ENCODE results near the gene NISCH. TPM values are rescaled to one million over a fixed set of nuclear protein-coding genes. Genes with fewer than 3 reads are reported as not detected.

NISCH gene
- total and polyA plus RNA-seq, 2 experiments from 2014 or later = 18.4 to 76.4 TPM

DNA sequence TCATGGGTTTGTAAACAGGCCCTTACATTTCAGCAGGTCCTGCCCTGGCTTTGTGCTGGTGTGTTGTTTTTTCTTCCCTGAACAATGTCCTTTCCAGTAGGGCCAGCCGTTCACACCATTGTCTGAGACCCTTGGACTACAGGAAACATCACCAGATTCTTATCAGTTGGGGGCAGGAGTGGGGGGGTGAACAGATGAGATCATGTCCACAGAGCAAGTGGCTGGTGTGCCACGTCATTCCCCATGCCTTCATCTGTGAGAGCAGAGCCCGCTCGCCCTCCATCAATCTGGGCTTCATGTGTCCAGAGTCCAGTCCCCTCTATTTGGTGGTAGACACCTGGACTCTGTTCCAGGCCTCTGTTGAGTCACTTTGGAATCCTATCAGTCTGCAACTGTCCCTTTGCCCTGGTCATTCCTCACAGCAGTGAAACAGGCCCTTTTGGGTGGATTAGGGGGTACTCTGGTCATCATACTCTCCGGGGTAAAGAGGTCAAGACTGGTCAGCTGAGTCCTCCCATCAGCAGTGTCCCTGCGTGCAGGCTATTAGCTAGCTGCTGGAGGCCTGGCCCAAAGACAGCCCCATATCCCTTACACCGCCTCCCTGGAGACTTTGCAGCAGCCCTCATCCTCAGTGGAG lies 25.5 kb upstream of the NISCH start:
- H3K27me3 ChIP-seq (ENCODE audit: insufficient read depth) = no peaks in the 10 kb centered on the region
- H3K27ac Mint-ChIP-seq = no peak overlapping the region
- peaks cover 3% of the 10 kb centered on the region for H3K27me3 Mint-ChIP-seq (ENCODE audit: insufficient read depth, low read depth, poor library complexity)
- TF ChIP-seq POLR2AphosphoS5 (IDR thresholded peaks at IDR 0.05; ENCODE audit: low read depth) (no peak), ZNF331 (CRISPR knock-in tag; IDR thresholded peaks at IDR 0.05; ENCODE audit: low read depth) (no peak), EZH2 (IDR thresholded peaks at IDR 0.05; ENCODE audit: low read depth, unreplicated experiment) (no peak), EZH2phosphoT487 (IDR thresholded peaks at IDR 0.05; ENCODE audit: unreplicated experiment) (no peak), STAT1 (IDR thresholded peaks at IDR 0.05; ENCODE audit: unreplicated experiment) (no peak), CREB1 (CRISPR knock-in tag; IDR thresholded peaks at IDR 0.05; ENCODE audit: low read depth) (no peak), ZNF114 (CRISPR knock-in tag; IDR thresholded peaks at IDR 0.05) (no peak)
- TF ChIP-seq, protein P1, sequence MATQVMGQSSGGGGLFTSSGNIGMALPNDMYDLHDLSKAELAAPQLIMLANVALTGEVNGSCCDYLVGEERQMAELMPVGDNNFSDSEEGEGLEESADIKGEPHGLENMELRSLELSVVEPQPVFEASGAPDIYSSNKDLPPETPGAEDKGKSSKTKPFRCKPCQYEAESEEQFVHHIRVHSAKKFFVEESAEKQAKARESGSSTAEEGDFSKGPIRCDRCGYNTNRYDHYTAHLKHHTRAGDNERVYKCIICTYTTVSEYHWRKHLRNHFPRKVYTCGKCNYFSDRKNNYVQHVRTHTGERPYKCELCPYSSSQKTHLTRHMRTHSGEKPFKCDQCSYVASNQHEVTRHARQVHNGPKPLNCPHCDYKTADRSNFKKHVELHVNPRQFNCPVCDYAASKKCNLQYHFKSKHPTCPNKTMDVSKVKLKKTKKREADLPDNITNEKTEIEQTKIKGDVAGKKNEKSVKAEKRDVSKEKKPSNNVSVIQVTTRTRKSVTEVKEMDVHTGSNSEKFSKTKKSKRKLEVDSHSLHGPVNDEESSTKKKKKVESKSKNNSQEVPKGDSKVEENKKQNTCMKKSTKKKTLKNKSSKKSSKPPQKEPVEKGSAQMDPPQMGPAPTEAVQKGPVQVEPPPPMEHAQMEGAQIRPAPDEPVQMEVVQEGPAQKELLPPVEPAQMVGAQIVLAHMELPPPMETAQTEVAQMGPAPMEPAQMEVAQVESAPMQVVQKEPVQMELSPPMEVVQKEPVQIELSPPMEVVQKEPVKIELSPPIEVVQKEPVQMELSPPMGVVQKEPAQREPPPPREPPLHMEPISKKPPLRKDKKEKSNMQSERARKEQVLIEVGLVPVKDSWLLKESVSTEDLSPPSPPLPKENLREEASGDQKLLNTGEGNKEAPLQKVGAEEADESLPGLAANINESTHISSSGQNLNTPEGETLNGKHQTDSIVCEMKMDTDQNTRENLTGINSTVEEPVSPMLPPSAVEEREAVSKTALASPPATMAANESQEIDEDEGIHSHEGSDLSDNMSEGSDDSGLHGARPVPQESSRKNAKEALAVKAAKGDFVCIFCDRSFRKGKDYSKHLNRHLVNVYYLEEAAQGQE (IDR thresholded peaks at IDR 0.05; ENCODE audit: unreplicated experiment) = no peak
- TF ChIP-seq, protein P2, sequence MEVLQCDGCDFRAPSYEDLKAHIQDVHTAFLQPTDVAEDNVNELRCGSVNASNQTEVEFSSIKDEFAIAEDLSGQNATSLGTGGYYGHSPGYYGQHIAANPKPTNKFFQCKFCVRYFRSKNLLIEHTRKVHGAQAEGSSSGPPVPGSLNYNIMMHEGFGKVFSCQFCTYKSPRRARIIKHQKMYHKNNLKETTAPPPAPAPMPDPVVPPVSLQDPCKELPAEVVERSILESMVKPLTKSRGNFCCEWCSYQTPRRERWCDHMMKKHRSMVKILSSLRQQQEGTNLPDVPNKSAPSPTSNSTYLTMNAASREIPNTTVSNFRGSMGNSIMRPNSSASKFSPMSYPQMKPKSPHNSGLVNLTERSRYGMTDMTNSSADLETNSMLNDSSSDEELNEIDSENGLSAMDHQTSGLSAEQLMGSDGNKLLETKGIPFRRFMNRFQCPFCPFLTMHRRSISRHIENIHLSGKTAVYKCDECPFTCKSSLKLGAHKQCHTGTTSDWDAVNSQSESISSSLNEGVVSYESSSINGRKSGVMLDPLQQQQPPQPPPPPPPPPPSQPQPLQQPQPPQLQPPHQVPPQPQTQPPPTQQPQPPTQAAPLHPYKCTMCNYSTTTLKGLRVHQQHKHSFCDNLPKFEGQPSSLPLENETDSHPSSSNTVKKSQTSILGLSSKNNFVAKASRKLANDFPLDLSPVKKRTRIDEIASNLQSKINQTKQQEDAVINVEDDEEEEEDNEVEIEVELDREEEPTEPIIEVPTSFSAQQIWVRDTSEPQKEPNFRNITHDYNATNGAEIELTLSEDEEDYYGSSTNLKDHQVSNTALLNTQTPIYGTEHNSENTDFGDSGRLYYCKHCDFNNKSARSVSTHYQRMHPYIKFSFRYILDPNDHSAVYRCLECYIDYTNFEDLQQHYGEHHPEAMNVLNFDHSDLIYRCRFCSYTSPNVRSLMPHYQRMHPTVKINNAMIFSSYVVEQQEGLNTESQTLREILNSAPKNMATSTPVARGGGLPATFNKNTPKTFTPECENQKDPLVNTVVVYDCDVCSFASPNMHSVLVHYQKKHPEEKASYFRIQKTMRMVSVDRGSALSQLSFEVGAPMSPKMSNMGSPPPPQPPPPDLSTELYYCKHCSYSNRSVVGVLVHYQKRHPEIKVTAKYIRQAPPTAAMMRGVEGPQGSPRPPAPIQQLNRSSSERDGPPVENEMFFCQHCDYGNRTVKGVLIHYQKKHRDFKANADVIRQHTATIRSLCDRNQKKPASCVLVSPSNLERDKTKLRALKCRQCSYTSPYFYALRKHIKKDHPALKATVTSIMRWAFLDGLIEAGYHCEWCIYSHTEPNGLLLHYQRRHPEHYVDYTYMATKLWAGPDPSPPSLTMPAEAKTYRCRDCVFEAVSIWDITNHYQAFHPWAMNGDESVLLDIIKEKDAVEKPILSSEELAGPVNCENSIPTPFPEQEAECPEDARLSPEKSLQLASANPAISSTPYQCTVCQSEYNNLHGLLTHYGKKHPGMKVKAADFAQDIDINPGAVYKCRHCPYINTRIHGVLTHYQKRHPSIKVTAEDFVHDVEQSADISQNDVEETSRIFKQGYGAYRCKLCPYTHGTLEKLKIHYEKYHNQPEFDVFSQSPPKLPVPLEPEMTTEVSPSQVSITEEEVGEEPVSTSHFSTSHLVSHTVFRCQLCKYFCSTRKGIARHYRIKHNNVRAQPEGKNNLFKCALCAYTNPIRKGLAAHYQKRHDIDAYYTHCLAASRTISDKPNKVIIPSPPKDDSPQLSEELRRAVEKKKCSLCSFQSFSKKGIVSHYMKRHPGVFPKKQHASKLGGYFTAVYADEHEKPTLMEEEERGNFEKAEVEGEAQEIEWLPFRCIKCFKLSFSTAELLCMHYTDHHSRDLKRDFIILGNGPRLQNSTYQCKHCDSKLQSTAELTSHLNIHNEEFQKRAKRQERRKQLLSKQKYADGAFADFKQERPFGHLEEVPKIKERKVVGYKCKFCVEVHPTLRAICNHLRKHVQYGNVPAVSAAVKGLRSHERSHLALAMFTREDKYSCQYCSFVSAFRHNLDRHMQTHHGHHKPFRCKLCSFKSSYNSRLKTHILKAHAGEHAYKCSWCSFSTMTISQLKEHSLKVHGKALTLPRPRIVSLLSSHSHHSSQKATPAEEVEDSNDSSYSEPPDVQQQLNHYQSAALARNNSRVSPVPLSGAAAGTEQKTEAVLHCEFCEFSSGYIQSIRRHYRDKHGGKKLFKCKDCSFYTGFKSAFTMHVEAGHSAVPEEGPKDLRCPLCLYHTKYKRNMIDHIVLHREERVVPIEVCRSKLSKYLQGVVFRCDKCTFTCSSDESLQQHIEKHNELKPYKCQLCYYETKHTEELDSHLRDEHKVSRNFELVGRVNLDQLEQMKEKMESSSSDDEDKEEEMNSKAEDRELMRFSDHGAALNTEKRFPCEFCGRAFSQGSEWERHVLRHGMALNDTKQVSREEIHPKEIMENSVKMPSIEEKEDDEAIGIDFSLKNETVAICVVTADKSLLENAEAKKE (CRISPR knock-in tag; IDR thresholded peaks at IDR 0.05) = no peak
- TF ChIP-seq, protein P3, sequence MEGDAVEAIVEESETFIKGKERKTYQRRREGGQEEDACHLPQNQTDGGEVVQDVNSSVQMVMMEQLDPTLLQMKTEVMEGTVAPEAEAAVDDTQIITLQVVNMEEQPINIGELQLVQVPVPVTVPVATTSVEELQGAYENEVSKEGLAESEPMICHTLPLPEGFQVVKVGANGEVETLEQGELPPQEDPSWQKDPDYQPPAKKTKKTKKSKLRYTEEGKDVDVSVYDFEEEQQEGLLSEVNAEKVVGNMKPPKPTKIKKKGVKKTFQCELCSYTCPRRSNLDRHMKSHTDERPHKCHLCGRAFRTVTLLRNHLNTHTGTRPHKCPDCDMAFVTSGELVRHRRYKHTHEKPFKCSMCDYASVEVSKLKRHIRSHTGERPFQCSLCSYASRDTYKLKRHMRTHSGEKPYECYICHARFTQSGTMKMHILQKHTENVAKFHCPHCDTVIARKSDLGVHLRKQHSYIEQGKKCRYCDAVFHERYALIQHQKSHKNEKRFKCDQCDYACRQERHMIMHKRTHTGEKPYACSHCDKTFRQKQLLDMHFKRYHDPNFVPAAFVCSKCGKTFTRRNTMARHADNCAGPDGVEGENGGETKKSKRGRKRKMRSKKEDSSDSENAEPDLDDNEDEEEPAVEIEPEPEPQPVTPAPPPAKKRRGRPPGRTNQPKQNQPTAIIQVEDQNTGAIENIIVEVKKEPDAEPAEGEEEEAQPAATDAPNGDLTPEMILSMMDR (conservative IDR thresholded peaks at IDR 0.05; ENCODE audit: low read depth in 2 of 2) = no peak
- TF ChIP-seq, protein P4, sequence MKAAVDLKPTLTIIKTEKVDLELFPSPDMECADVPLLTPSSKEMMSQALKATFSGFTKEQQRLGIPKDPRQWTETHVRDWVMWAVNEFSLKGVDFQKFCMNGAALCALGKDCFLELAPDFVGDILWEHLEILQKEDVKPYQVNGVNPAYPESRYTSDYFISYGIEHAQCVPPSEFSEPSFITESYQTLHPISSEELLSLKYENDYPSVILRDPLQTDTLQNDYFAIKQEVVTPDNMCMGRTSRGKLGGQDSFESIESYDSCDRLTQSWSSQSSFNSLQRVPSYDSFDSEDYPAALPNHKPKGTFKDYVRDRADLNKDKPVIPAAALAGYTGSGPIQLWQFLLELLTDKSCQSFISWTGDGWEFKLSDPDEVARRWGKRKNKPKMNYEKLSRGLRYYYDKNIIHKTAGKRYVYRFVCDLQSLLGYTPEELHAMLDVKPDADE (IDR thresholded peaks at IDR 0.05) = no peak
- no peaks in the 10 kb centered on the region for H3K36me3 ChIP-seq (ENCODE audit: insufficient read depth)
- ATAC-seq = no peak
- H2AFZ ChIP-seq = no peak overlapping the region
- H3K27ac ChIP-seq (ENCODE audit: low read depth) = no peak overlapping the region
- no peak overlapping the region for H3K4me2 ChIP-seq
- H3K9me2 ChIP-seq (ENCODE audit: insufficient read depth) = no peaks in the 10 kb centered on the region
- H3K4me1 Mint-ChIP-seq = peaks cover 11% of the 10 kb centered on the region
- H3K4me3 Mint-ChIP-seq = no peak overlapping the region
- no peaks in the 10 kb centered on the region for H3F3A ChIP-seq (replicated peaks; ENCODE audit: low read depth)
- H4K20me1 ChIP-seq (replicated peaks; ENCODE audit: insufficient read depth) = no peaks in the 10 kb centered on the region
- no peaks in the 10 kb centered on the region for H3K9me3 Mint-ChIP-seq
- H3K36me3 Mint-ChIP-seq (ENCODE audit: low read depth) = no peaks in the 10 kb centered on the region
- no peaks in the 10 kb centered on the region for H3K79me2 ChIP-seq (replicated peaks; ENCODE audit: insufficient read depth)
- no peak overlapping the region for H3K4me3 ChIP-seq
- H3K4me1 ChIP-seq (ENCODE audit: insufficient read depth) = no peaks in the 10 kb centered on the region
- DNase-seq (ENCODE audit: low spot score) = no peak

Data from GM23338 (cell line).